ENCODE data around the gene APOL1. TPM values are rescaled to one million over a fixed set of nuclear protein-coding genes. Genes with fewer than 3 reads are reported as not detected.

The APOL1 gene
- total RNA-seq, 1 experiment from 2014 or later: 33.0 TPM

DNA sequence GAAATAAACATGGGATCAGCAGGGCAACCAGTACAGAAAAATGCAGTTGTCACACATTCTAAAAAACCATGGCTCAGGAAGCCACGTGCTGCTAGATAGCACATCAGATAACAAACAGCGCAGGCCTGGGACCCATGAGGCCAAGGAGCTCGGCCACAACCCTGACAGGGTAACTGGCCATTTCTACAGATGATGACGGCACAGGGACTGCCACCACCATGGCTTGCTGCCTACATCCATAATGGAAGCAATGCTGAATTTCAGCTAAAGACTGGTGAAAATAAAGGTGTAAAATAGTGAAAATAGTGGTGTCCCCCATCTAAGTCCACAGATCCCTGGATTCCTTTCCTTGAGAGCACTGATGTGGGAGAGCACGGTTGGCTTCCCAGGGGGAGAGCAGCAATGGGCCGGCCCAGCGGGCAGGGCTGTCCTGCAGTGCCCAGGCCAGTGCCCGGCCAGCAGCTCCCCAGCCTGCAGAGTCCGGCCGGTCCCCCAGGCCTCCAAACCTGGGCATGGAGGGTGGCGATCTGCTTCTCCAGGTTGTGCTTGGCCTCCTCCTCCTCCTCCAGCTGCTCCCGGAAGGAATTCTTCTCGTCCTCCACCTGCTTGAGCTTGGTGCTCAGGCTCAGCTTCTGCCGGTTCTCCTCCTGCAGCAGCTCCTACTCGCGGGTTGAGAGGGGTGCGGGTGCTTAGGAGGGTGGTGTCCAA is 40.0 kb downstream of the APOL1 start:
- Histone ChIP-seq H3K9me2 (ENCODE audit: insufficient read depth) (no peaks in the 10 kb centered on the region), H2AFZ (no peak overlapping the region), H3K36me3 (ENCODE audit: low read depth) (peaks cover 77% of the 10 kb centered on the region), H3K4me3 (no peak overlapping the region), H3K27me3 (ENCODE audit: insufficient read depth, low read depth) (no peaks in the 10 kb centered on the region), H3K79me2 (ENCODE audit: low read depth) (peaks cover 9% of the 10 kb centered on the region; the same call in 1 of the 2 replicates), H4K20me1 (ENCODE audit: insufficient read depth) (peaks cover 62% of the 10 kb centered on the region), H3F3A (ENCODE audit: insufficient read depth, low read depth) (peaks cover 88% of the 10 kb centered on the region), H3K27ac (no peak overlapping the region), H3K9me3 (ENCODE audit: insufficient read depth, low read depth) (no peaks in the 10 kb centered on the region), H3K4me2 (no peak overlapping the region), H3K4me1 (replicated peaks; ENCODE audit: insufficient read depth) (no peaks in the 10 kb centered on the region)
- ChIA-PET CTCF (interaction anchor here (0.6 kb wide), 1 partner anchor 10 kb away, joined by 4 read pairs; no protein-coding TSS in a partner anchor), POLR2A (ENCODE audit: unreplicated experiment) (no interaction called here)
- no TSS peak for BruUV-seq (replicated peaks)
- intact Hi-C loops (cut with micrococcal nuclease; ENCODE audit: unreplicated experiment): no loop called here
- DNase-seq: no peak
- TF ChIP-seq CTCF (conservative IDR thresholded peaks at IDR 0.05) (no peak), EZH2 (IDR thresholded peaks at IDR 0.05; ENCODE audit: low read depth) (no peak)

DNA sequence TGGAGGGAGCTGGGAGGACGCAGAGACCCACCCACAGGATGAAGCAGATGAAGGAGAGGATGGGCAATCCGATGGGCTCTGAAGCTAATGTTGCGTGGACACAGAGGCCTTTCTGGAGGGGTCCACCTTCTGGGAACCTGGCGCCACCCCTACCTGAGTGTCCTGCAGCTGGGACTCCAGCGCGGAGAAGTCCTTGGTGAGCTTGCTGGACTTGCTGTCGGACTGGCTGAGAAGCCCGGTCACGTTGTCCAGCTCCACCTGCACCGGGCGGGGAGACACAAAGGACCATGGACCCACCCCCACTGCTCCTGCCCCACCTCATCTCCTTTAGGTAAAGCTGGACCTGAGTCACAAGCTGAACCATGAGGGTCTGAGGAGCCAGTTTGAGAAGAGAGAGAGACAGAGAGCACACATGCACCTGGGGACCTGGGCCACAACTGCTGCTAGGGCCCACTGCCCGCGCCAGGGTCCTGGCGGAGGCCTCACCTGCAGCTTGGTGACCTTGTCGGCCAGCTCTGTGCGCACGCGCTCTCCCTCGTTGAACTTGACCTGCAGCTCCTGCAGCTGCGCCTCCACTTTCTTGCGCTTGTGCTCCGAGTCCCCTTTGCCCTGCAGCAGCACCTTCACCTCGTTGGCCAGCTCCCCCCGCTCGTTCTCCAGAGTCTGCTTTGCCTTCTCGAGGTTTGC is 40.8 kb downstream of the APOL1 start:
- no peak overlapping the region for H2AFZ ChIP-seq
- BruUV-seq (replicated peaks): TSS peak; percentile 59
- CTCF ChIA-PET: no interaction called here
- H3K4me2 ChIP-seq: no peak overlapping the region
- H3F3A ChIP-seq (ENCODE audit: insufficient read depth, low read depth): peaks cover 88% of the 10 kb centered on the region
- H3K36me3 ChIP-seq (ENCODE audit: low read depth): peaks cover 77% of the 10 kb centered on the region
- TF ChIP-seq EZH2 (IDR thresholded peaks at IDR 0.05; ENCODE audit: low read depth) (no peak), CTCF (conservative IDR thresholded peaks at IDR 0.05) (no peak)
- POLR2A ChIA-PET (ENCODE audit: unreplicated experiment): no interaction called here
- intact Hi-C loops (cut with micrococcal nuclease; ENCODE audit: unreplicated experiment): no loop called here
- DNase-seq: no peak
- H3K9me3 ChIP-seq (ENCODE audit: insufficient read depth, low read depth): no peaks in the 10 kb centered on the region
- H3K4me3 ChIP-seq: no peak overlapping the region
- no peaks in the 10 kb centered on the region for H3K4me1 ChIP-seq (replicated peaks; ENCODE audit: insufficient read depth)
- no peaks in the 10 kb centered on the region for H3K27me3 ChIP-seq (ENCODE audit: insufficient read depth, low read depth)
- peaks cover 60% of the 10 kb centered on the region for H4K20me1 ChIP-seq (ENCODE audit: insufficient read depth)
- H3K79me2 ChIP-seq (ENCODE audit: low read depth): peaks cover 17% of the 10 kb centered on the region; the same call in 1 of the 2 replicates
- no peak overlapping the region for H3K27ac ChIP-seq
- H3K9me2 ChIP-seq (ENCODE audit: insufficient read depth): no peaks in the 10 kb centered on the region

DNA sequence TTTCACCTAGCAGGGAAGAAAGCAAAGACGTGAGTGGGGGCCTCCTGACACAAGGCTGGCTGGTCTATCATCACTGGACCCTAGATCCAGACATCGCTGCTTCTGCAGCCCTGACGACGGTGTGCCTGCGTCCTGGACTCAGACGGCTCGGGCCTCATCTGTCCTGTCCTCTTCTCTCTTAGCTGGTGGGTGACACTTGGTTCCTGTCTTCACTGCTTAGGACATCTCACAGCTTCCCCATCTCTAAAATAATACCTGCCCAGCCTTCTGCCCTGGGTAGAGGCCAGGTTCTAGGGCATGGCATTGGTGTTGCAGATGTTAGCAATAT is 41.3 kb downstream of the APOL1 start:
- intact Hi-C loops (cut with micrococcal nuclease; ENCODE audit: unreplicated experiment): no loop called here
- peaks cover 17% of the 10 kb centered on the region; the same call in 1 of the 2 replicates for H3K79me2 ChIP-seq (ENCODE audit: low read depth)
- no peaks in the 10 kb centered on the region for H3K9me2 ChIP-seq (ENCODE audit: insufficient read depth)
- DNase-seq: no peak
- ChIA-PET POLR2A (ENCODE audit: unreplicated experiment) (no interaction called here), CTCF (no interaction called here)
- no peak overlapping the region for H3K4me2 ChIP-seq
- H3K27me3 ChIP-seq (ENCODE audit: insufficient read depth, low read depth): no peaks in the 10 kb centered on the region
- no peaks in the 10 kb centered on the region for H3K9me3 ChIP-seq (ENCODE audit: insufficient read depth, low read depth)
- TF ChIP-seq EZH2 (IDR thresholded peaks at IDR 0.05; ENCODE audit: low read depth) (no peak), CTCF (conservative IDR thresholded peaks at IDR 0.05) (no peak)
- no peak overlapping the region for H2AFZ ChIP-seq
- no peak overlapping the region for H3K27ac ChIP-seq
- peaks cover 82% of the 10 kb centered on the region for H3K36me3 ChIP-seq (ENCODE audit: low read depth)
- no peak overlapping the region for H3K4me3 ChIP-seq
- no peaks in the 10 kb centered on the region for H3K4me1 ChIP-seq (replicated peaks; ENCODE audit: insufficient read depth)
- H4K20me1 ChIP-seq (ENCODE audit: insufficient read depth): peaks cover 60% of the 10 kb centered on the region
- BruUV-seq (replicated peaks): no TSS peak
- peaks cover 88% of the 10 kb centered on the region for H3F3A ChIP-seq (ENCODE audit: insufficient read depth, low read depth)

Measured in PC-9 (cell line).